NCI-H128 (cell line): ENCODE results near the gene DOK6.

Source experiments
- DNase-seq: peaks from one replicate; lab custom pipeline; 2025; ENCODE audit not compliant: unreplicated experiment; lab: John Stamatoyannopoulos, UW

DOK6 gene

DNA sequence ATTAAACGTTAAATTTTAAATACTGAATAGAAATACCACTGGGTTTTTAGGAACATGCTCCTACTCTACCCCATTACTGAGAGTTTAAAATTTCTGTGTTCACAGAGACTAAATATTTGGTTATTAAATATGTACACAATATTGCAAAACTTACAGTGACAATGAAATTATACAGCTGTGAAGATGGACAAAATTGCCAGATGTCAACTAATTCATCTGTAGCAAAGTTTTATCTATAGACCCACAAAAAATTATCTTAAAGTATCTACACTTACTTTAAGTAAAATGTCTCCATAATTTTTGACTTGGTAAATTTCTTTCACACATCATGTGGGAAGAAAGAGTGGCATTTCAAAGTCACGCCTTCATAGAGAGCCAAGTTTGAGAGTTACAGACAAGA is 333.8 kb downstream of the DOK6 start:
- no peak for DNase-seq

DNA sequence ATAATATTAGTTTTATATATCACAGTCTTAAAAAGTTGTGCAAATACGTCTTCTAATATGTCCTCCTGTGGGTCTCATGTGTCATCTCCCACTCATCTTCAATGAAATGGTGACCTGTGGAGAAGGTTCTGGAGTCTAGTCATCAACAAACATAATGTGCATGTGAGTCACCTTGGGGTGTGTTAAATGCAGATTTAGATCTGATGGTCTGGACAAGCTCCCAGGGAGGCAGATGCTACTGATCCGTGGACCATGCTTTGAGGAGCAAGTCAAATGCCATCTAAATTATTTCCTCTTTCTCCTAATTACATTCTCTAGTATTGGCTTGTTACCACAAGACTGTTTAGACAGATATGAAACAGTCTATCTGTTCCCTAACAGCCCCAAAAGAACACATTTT is 336.0 kb downstream of the DOK6 start:
- DNase-seq: no peak

DNA sequence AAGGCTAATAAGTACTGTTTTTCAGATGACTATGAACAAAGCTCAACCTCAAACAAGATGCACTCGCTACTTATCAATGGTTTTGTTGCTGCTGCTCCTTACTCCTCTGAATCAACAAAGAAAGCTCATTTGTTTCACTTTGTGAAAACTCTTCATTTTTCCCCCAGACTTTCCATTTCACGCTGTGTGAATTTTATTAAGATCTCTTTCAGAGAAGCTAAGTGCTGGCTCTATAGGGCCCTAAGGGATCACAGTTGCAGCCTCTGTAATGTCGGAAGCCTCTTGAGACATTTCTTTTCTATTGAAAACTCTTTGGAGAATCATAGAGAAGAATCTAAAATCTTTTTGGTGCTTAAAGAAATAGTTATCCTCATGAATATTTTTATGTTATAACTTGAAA is 337.2 kb downstream of the DOK6 start:
- DNase-seq: no peak

DNA sequence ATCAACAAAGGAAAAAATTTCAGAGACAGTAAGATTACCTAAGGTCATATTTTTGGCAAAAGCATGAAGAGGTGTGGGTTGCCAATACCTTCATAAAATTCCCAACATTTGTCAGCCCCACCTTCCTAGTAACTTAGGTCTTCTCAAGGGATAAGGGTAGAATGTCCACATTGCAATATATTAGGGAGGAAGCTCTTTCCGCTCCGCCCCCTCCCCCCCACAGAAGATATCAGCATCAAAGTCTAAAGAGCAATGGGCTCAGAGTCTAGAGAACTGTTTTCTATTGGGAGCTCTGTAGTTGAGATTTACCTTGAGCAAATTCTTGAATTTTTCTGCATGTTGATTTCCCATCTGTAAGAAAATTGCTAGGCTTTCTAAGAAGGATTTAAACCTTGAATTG is 346.7 kb downstream of the DOK6 start:
- no peak for DNase-seq

DNA sequence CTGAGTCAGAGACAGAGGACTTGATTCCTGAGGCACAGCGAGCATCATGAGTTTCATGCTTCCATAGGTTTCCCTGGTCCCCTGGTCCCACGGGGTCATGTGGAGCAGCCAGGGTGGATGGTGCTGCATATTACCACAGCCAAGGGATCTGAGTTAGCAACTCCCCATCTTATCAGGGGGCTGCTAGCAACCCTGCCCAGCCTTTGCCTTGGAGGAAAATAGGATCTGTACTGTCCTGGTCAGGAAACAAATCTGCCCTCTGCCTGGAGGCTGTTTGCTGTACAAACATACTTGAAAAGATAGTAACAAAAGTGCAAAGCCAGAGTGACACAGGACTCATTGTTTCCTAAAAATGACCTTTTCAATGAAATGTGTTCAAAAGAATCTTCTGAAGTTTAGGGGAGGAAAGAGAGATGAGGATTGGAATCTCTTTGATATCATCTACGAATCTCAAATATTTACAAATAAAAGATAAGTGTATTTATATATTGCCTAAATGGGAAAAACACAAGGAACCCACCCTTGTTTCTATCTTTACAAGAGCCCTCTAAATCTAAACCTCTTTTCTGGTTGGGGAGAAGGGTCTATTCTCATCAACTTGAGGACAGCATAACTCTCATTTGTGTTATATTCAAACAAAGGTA is 352.2 kb downstream of the DOK6 start:
- DNase-seq: no peak

DNA sequence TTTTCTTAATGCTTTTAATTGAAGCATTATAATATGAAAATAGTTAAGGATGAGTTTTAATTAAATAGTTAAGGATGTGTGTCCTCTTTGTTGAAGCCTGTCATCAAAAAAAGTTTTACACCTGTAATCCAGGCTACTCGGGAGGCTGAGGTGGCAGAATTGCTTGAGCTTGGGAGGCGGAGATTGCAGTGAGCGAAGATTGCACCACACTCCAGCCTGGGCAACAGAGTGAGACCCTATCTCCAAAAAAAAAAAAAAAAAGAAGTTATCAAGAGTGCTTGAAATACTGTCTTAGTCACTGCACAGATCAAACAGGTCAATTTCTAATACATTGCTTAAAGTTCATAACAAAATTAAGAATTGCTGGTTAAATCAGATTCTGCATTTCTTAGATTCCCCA is 353.4 kb downstream of the DOK6 start:
- DNase-seq: no peak

DNA sequence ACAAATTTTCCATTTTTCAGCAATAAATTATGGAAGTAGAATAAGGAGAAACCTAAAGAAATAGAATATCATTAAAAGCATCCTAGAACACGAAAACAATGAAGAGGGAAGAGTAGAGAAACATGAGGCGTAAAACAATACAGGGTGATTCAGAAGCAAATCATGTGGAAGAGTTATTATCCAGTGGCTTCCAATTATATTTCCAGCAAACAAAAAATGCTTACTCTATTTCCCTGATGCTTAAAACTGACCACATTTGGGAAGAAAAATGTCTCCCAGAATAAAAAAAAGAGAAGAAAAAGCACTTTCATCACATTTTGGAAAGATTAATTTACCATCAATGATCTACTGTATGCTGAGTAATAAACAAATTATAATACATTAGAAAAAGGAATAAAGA is 354.4 kb downstream of the DOK6 start:
- DNase-seq: no peak

DNA sequence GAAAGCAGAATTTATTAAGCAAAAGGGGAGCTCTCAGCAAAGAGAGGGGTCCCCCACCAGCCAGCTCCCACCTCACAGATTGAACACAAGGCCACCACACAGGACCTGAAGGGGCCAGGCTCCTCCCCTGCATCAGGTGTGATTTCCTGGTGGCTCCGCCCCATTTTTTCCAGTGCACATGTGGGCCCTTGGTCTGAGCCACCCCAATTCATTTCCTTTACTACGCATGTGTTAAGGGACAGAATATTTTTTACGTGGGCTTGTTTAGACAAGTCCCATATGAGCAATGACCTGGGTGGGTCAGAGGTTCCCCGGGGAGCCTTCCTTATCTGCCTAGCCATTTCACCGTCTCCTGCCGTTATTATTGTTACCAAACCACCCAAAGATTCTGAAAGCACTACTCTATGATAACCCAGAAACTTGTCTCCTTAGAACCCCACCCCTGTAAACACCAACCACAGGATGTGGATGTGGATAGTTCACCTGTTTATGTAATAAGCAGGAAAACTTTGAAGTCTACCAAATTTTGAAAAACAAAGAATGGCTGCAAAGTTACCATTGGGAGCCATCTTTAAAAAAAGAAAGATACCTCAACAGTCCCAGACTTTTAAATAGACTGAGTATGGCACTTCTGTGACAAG is 355.3 kb downstream of the DOK6 start:
- DNase-seq: no peak

DNA sequence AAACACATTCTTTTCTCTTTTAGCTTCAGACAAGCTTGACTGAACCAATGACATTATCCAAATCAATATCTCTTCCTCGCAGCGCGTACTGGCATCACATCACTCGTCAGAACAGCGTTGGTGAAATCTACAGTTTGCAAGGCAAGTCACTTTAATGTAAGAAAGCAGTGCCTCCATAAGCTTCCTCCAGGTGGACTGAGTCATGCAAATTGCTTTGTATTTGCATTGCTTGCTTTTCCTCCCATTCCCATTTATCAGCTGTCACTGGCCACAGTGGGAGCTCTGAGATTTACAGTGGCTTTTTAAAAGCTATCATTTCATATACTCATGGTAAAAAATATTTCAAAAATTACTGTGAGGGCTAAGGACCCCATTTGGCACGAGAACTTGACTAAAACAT is 357.0 kb downstream of the DOK6 start:
- no peak for DNase-seq

DNA sequence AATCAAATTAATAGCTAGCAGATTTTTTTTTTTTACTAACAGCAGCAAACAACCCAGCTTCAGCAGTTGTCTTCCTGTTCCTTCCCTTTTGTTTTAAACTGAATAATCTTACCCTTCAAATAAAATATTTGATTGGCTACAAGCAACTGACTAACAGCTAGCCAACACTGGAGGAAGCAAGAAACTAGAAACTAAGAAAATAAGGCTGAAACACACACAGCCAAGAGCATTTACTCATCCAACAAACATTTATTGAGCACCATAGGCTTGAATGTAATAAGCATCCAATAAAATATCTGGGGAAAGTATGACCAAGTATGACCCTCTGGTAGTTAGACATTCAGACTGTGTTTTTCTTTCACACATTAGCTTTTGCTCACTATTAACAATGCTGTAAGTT is 357.8 kb downstream of the DOK6 start:
- no peak for DNase-seq

DNA sequence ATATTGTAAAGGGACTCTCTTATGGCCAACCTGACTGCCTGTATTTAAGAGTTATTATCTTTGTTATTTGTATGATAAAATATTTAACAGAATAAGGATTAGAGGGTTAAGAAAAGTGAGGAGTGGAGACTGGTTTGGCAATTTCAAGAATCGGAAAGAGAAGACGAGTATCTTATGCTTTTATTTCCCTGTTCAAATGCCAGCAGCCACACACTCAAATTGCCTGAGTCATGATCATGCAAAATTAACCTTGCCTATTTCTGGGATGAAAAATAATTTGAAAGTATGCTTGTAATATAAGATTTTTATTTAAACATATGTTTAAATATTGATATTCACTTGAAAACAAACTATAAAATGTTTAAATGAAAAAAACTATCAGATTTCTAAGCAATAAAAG is 358.4 kb downstream of the DOK6 start:
- no peak for DNase-seq

DNA sequence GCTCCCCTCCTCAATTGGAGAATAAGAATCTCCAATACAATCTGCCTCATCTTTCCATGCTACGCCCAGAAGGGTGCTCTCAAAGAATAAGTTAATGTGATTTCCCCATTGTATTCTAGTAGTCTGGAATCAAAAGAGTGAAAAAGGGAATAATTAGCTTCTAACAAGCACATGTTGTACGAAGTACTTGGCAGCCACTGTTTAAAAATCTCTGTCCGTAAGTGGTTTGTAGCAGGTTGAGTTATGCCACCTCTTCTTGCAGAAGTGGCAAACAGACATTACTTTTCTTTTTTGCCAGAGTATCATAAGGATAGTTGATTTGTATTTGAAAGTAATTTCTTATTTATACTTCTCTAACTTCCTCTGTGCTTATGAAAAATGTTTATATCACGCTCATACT is 362.3 kb downstream of the DOK6 start:
- no peak for DNase-seq

DNA sequence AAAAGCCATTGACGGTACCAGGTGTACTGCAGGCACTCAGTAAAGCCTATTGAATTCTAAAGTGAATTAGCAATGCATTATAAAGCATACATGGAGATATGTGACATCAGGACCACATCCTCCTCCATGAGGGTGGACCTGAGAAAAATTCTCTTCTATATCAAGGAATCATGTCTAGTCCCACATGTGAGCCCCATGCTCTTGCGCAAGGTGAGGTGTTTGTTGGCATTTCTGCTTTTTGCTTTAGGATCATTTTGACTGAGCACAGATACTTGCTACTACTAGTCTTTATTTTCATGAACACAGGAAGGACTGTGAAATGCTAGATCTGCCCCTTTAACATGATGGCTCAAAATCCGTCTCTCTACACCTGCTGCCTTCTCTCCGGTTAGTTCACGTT is 363.1 kb downstream of the DOK6 start:
- no peak for DNase-seq

DNA sequence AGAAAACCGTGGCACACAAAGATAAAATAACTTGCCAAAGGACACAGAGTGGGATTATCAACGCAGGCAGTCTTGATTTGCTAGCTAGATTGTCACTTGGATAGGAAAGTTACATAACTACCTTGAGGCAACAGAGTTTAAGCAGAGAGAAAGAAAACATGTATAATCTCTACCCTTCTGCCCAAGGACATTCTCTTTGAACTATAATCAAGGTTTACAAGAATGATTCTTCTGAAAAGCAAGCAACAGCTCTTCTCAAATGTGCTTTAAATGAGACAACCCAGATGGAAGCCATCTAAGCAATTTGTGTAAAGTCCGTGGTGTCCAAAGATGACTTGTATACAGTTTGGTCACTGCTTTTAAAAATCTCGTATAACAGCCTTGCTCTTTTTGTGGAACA is 369.6 kb downstream of the DOK6 start:
- no peak for DNase-seq

DNA sequence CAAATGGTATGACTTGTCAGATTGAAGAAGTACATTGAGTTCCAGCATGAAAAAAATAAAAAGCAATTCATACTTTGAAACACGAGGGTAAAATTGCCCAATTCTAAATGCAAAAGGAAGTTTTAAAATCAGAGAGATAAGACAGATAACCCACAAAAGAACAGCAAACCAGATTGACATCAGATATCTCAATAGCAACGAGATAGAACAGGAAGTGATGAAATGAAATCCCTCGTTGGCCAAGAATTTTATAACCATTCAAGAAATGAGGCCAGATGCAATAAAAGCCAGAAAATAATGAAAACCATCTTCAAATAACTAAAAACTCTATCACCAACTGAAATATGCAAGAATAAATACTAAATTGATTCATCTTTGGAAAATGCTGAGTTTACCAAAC is 374.1 kb downstream of the DOK6 start:
- no peak for DNase-seq

DNA sequence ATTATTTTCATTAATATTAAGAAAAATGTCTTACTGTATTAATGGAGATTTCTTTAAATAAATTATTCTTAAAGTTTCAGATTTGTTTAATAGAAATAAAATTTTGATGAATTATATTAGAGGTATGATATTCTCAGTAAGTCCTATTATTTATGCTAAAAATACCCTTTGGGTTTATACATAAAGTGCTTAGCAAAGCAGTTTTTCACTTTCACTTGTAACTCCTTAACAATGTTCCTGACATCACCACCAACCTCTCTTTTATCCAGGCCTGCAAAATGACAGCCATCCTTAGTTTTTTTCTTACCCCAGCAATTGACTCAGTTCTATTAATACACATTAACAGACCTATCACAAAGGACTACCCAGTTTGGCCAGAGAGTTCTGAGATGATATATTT is 376.6 kb downstream of the DOK6 start:
- DNase-seq: no peak

DNA sequence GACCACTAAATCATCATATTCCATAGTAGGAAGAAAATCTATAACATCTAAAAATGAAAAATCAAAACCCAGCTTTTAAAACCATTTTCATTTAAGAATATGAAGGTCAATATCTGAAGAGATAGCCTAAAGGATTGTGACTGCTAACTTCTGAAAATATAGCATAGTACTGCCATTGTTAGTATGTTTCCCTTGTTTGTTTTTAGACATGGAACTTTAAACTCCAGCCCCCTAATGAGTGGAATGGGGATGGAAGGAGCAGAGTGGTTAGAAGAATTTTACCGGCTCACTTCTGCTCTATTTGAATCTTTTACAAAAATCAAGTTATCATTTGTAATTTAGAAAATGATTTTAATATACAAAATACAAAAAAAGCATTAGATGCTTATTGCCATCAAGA is 378.0 kb downstream of the DOK6 start:
- DNase-seq: no peak

DNA sequence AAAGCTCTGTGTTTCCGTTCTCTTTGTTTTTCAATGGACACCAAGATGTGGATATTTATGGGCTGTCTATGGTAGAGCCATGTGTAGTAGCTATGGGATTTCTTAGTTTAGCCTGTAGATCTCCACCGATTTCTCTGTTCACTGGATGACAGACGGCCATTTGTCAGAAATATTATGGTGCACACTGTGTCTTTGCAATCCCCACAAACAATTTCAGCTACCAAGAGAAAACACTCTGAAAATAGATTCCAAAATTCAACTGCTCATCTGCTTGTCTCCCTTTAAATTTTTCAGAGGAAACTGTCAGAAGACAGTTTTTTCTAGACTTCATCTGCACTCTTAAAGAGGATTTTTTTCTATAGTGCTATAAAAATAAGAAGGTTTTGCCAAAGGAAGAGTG is 380.2 kb downstream of the DOK6 start:
- DNase-seq: no peak

DNA sequence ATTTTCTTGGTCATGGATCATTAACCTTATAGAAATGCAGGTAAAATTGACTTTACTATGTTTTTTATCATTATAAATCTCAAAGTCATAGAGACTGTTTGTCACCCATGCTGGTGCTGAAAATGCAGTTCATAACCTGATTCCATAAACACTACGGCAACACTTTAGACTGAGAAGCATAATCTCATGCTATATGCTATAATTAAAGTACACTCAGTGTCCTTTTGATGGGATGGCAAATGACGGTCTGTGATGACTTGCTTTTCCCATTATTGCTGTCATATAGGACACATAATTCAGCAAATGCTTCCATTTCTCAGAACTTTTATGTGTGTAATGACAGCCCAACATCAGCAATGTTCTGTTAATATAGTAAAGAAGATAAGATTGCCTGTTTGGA is 384.1 kb downstream of the DOK6 start:
- no peak for DNase-seq

DNA sequence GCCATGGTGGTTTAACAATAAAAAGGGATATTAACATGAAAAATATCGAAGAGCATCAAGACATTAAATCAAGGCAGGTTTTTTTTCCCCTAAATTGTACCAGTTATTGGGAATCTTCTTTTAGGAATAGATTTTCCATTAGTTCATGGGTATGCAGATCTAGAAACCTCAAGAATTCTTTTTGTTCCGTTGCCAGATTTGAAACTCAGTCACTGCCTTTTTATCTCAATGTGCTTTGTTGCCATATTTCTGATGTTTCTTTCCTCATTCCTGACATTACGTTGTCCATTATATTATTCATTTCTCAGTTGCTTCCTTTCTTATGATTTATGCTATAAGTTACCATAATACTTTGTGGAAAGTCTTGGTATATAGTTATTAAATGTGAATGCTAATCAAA is 384.8 kb downstream of the DOK6 start:
- DNase-seq: no peak

DNA sequence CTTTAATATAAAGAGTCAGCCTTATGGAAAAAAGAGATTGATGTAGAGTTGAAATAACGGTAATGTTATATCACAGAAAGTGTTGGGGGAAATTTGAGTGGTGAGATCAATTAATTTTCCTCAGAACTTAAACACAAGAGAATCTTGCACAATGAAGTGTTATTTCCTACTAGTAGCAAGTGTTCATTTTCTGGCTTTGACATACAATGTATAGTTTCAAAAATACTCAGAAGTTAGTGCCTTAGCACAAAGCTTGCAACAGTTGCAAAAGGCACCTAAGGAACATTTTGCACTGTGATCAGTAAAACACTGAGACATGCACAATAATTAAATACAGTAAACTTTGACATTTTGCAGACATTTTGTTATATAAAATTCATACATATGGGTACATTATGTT is 385.7 kb downstream of the DOK6 start:
- DNase-seq: no peak

DNA sequence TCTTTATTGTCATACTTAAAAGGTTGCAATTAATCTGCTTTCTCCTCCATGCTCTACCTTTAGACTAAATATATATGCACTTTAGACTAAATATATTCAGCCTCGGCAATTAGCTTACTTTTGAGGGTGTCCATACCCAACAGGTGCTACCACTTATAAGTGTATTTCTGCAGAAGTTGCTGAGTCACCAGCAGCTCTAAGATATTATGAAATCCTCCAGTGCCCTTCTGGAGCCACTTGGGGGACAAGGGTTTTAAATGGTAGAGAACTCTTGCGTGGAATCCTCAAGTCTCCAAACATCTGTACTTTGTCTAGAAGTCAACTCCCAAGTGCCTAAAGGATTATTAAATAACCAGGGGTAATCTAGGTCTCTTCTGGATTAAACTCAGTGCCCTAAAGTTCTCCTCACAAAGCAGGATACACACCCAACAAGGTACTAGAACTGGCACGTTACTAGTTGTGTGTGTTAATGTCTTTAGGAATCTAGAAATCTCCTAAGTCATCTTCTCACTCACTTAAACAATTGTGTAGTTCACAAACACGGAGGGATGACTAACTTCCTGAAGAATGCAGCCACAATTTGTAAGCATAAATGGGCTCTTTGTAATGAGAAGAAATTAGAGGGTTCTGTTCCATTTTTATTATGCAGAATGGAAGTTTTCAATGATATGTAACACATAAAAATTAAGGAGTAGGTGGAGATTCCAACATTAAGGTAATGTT is 387.3 kb downstream of the DOK6 start:
- no peak for DNase-seq

DNA sequence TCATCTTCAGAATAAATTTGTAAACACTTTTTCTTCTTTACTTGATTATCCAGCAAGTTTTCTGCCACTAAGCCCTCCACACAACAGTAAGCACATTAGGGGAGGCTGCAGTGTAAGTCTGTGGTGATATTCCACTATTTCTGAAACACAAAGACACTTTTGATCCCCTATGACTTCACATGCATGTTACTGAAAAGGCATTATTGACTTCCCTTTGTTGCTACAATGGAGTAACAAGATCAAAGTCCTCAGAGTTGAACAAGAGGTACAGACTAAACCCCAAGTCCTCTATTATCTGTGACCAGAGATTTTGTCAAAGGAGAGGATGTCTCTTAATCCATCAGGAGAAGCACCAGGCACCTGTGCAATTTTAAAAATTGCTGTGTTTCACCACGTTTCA is 389.1 kb downstream of the DOK6 start:
- DNase-seq: no peak
